Ovary (tissue), 3 donors: Measurements from ENCODE around the gene DPY30.

ENCODE experiments used
- EP300 ChIP-seq: sonication (generic); formaldehyde crosslinking; IDR thresholded peaks from one replicate; pipeline ENCODE4 v1.6.1; 2017; ENCODE audit warnings: antibody characterized with exemption
- POLR2A ChIP-seq: fragments of 450-650 bp; IDR thresholded peaks from one replicate; pipeline ENCODE4 v1.6.1; 2017; ENCODE audit warnings: antibody characterized with exemption, mild to moderate bottlenecking, moderate library complexity
- TF ChIP-seq, protein P1 (sequence below), 3 donors: fragments of 450-650 bp in 2 of 3; fragments of 200-600 bp in 1 of 3; IDR thresholded peaks; one replicate each; pipeline versions ENCODE4 v1.5.1 to v1.8.0; 2016 to 2022; ENCODE audit warnings: antibody characterized with exemption in 3 of 3, mild to moderate bottlenecking in 1 of 3
- donor health status: DM: no; HTN: no; CAD: no.

GRCh38 chr2:32064713-32065112 lies 25.1 kb upstream of the DPY30 start:
- TF ChIP-seq POLR2A (no peak), EP300 (no peak)
- TF ChIP-seq, protein P1, sequence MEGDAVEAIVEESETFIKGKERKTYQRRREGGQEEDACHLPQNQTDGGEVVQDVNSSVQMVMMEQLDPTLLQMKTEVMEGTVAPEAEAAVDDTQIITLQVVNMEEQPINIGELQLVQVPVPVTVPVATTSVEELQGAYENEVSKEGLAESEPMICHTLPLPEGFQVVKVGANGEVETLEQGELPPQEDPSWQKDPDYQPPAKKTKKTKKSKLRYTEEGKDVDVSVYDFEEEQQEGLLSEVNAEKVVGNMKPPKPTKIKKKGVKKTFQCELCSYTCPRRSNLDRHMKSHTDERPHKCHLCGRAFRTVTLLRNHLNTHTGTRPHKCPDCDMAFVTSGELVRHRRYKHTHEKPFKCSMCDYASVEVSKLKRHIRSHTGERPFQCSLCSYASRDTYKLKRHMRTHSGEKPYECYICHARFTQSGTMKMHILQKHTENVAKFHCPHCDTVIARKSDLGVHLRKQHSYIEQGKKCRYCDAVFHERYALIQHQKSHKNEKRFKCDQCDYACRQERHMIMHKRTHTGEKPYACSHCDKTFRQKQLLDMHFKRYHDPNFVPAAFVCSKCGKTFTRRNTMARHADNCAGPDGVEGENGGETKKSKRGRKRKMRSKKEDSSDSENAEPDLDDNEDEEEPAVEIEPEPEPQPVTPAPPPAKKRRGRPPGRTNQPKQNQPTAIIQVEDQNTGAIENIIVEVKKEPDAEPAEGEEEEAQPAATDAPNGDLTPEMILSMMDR (IDR thresholded peaks at IDR 0.05) = no peak
